GM13977 (cell line): ENCODE results near the gene USP13.
"Not testable (repeated sequence)": the region's sequence is repeated elsewhere in the genome, so short reads cannot be mapped to it uniquely, and the experiment has no call there.

Experiments
- DNase-seq: peaks from one replicate; pipeline ENCODE4 v3.0.0; 2012; ENCODE audit warnings: low spot score
- CTCF ChIP-seq: IDR thresholded peaks from 2 replicates; pipeline ENCODE4 v1.5.1; 2012; ENCODE audit warnings: mild to moderate bottlenecking, control low read depth; ENCODE audit not compliant: insufficient read depth; ENCODE audit errors: extremely low read depth, missing control alignments
- in situ Hi-C: fragments of 300-500 bp; cut with MboI; formaldehyde crosslinking; loops from one replicate; pipeline ENCODE4 v1.12.0; 2022; ENCODE audit warnings: low sequenced_read_pairs, low pct_unique_long_range_greater_than_20kb, mixed read lengths, inconsistent platforms; ENCODE audit not compliant: unreplicated experiment

Gene USP13

GRCh38 chr3:179768080-179768479 lies 115.2 kb downstream of the USP13 start:
- in situ Hi-C loops, result no loop called here
- TF ChIP-seq CTCF, result peak; percentile 37
- no peak for DNase-seq

- in situ Hi-C loops, result no loop called here
- DNase-seq, result no peak
- no peak for TF ChIP-seq CTCF
Measured at GRCh38 chr3:179769411-179770247, 116.8 kb downstream of the USP13 start.

GRCh38 chr3:179771797-179772196 lies 119.0 kb downstream of the USP13 start:
- TF ChIP-seq CTCF, result no peak
- no peak for DNase-seq
- in situ Hi-C loops, result no loop called here

GRCh38 chr3:179772297-179772696 lies 119.5 kb downstream of the USP13 start:
- no peak for DNase-seq
- in situ Hi-C loops, result no loop called here
- TF ChIP-seq CTCF, result no peak

- in situ Hi-C loops, result no loop called here
- DNase-seq, result no peak
- TF ChIP-seq CTCF, result no peak
Measured at GRCh38 chr3:179775416-179776122, 122.7 kb downstream of the USP13 start.

GRCh38 chr3:179782841-179783240 lies 130.0 kb downstream of the USP13 start:
- in situ Hi-C loops, DNase-seq: not testable (repeated sequence)

GRCh38 chr3:179788996-179789395 lies 136.2 kb downstream of the USP13 start:
- in situ Hi-C loops, result no loop called here
- DNase-seq, result no peak
- no peak for TF ChIP-seq CTCF
